ENCODE data around the gene CCDC57.

Gene CCDC57

GRCh38 chr17:82148997-82149396 lies 63.6 kb downstream of the CCDC57 start:
- Histone ChIP-seq H4K20me1 (ENCODE audit: low read depth, low read length) (no peaks in the 10 kb centered on the region), H2AFZ (ENCODE audit: low read depth, low read length, severe bottlenecking) (no peak overlapping the region), H3K4me3 (ENCODE audit: insufficient read depth, low read length, poor library complexity, severe bottlenecking) (no peak overlapping the region), H3K9ac (ENCODE audit: low read length) (no peak overlapping the region), H3K27ac (ENCODE audit: low read depth, low read length) (no peak overlapping the region), H3K9me2 (replicated peaks; ENCODE audit: insufficient read depth, low read length) (no peaks in the 10 kb centered on the region), H3K9me3 (ENCODE audit: insufficient read depth, low read length) (no peaks in the 10 kb centered on the region), H3K27me3 (ENCODE audit: low read length) (no peaks in the 10 kb centered on the region), H3K4me2 (ENCODE audit: low read depth, low read length, poor library complexity, severe bottlenecking) (no peak overlapping the region), H3F3A (ENCODE audit: insufficient read depth) (no peaks in the 10 kb centered on the region), H3K79me2 (ENCODE audit: insufficient read depth, low read length) (no peaks in the 10 kb centered on the region), H3K36me3 (ENCODE audit: low read length) (no peaks in the 10 kb centered on the region)
- TF ChIP-seq CTCF (IDR thresholded peaks at IDR 0.05; ENCODE audit: insufficient read depth, low read length, poor library complexity, severe bottlenecking) (no peak), EZH2phosphoT487 (conservative IDR thresholded peaks at IDR 0.05; ENCODE audit: low read length) (no peak)

- Histone ChIP-seq H3F3A (ENCODE audit: insufficient read depth) (no peaks in the 10 kb centered on the region), H3K4me3 (ENCODE audit: insufficient read depth, low read length, poor library complexity, severe bottlenecking) (no peak overlapping the region), H3K36me3 (ENCODE audit: low read length) (no peaks in the 10 kb centered on the region), H4K20me1 (ENCODE audit: low read depth, low read length) (no peaks in the 10 kb centered on the region), H3K9me3 (ENCODE audit: insufficient read depth, low read length) (no peaks in the 10 kb centered on the region), H3K9me2 (replicated peaks; ENCODE audit: insufficient read depth, low read length) (no peaks in the 10 kb centered on the region), H3K27ac (ENCODE audit: low read depth, low read length) (no peak overlapping the region), H3K79me2 (ENCODE audit: insufficient read depth, low read length) (no peaks in the 10 kb centered on the region), H2AFZ (ENCODE audit: low read depth, low read length, severe bottlenecking) (no peak overlapping the region), H3K27me3 (ENCODE audit: low read length) (no peaks in the 10 kb centered on the region), H3K9ac (ENCODE audit: low read length) (no peak overlapping the region), H3K4me2 (ENCODE audit: low read depth, low read length, poor library complexity, severe bottlenecking) (no peak overlapping the region)
- TF ChIP-seq EZH2phosphoT487 (conservative IDR thresholded peaks at IDR 0.05; ENCODE audit: low read length) (no peak), CTCF (IDR thresholded peaks at IDR 0.05; ENCODE audit: insufficient read depth, low read length, poor library complexity, severe bottlenecking) (no peak)
Measured at GRCh38 chr17:82148011-82148410, 64.6 kb downstream of the CCDC57 start.

GRCh38 chr17:82146663-82147654 lies 65.7 kb downstream of the CCDC57 start:
- Histone ChIP-seq H3K79me2 (ENCODE audit: insufficient read depth, low read length) (no peaks in the 10 kb centered on the region), H3K4me2 (ENCODE audit: low read depth, low read length, poor library complexity, severe bottlenecking) (no peak overlapping the region), H3K9ac (ENCODE audit: low read length) (no peak overlapping the region), H3K27me3 (ENCODE audit: low read length) (no peaks in the 10 kb centered on the region), H3K9me3 (ENCODE audit: insufficient read depth, low read length) (no peaks in the 10 kb centered on the region), H3K9me2 (replicated peaks; ENCODE audit: insufficient read depth, low read length) (no peaks in the 10 kb centered on the region), H4K20me1 (ENCODE audit: low read depth, low read length) (no peaks in the 10 kb centered on the region), H2AFZ (ENCODE audit: low read depth, low read length, severe bottlenecking) (no peak overlapping the region), H3K4me3 (ENCODE audit: insufficient read depth, low read length, poor library complexity, severe bottlenecking) (no peak overlapping the region), H3K36me3 (ENCODE audit: low read length) (no peaks in the 10 kb centered on the region), H3F3A (ENCODE audit: insufficient read depth) (no peaks in the 10 kb centered on the region), H3K27ac (ENCODE audit: low read depth, low read length) (no peak overlapping the region)
- no peak for TF ChIP-seq CTCF (IDR thresholded peaks at IDR 0.05; ENCODE audit: insufficient read depth, low read length, poor library complexity, severe bottlenecking)
- TF ChIP-seq EZH2phosphoT487 (conservative IDR thresholded peaks at IDR 0.05; ENCODE audit: low read length) = no peak

Data from SU-DHL-6 (cell line).